Panc1 (cell line): Measurements from ENCODE around the gene ADIPOR2. TPM values are rescaled to one million over a fixed set of nuclear protein-coding genes. Genes with fewer than 3 reads are reported as not detected.

ENCODE experiments used
- ATAC-seq: fragments of 200-7000 bp; cut with Tn5 transposase; 2 replicates; pipeline ENCODE4 v1.9.1; 2020; ENCODE audit warnings: mild to moderate bottlenecking, moderate library complexity
- BruUV-seq: library from RNA; stranded (reverse); fragments of 400-500 nt; replicated peaks from 2 replicates; lab custom pipeline; 2021; lab: Mats Ljungman, UMichigan
- CTCF ChIA-PET: fragments of 300-600 bp; sonication (Branson Sonifier 250); formaldehyde crosslinking; loops from one replicate; lab custom pipeline; 2022; ENCODE audit warnings: antibody characterized with exemption; lab: Charles Lee
- POLR2A ChIA-PET: fragments of 300-600 bp; sonication (Branson Sonifier 250); formaldehyde crosslinking; loops from one replicate; lab custom pipeline; 2022; ENCODE audit warnings: antibody characterized with exemption; lab: Charles Lee
- DNase-seq: peaks from one replicate; pipeline ENCODE4 v3.0.0-alpha.2; 2010; ENCODE audit warnings: low read depth, low spot score
- H3K27ac ChIP-seq: 2 replicates; pipeline ENCODE4 v1.5.1; 2011; ENCODE audit warnings: mild to moderate bottlenecking, low read length, inconsistent platforms
- H3K27me3 ChIP-seq: fragments of 200-500 bp; sonication (Bioruptor generic); 2 replicates; pipeline ENCODE4 v1.6.0; 2014; ENCODE audit warnings: low read length, inconsistent platforms; ENCODE audit not compliant: control insufficient read depth, insufficient read depth
- H3K36me3 ChIP-seq: fragments of 200-500 bp; sonication (Bioruptor generic); 2 replicates; pipeline ENCODE4 v1.5.1; 2014; ENCODE audit warnings: inconsistent platforms, mild to moderate bottlenecking, low read length, moderate library complexity; ENCODE audit not compliant: control insufficient read depth, insufficient read depth
- H3K4me1 ChIP-seq: 2 replicates; pipeline ENCODE4 v1.5.1; 2011; ENCODE audit warnings: inconsistent platforms, mild to moderate bottlenecking, low read length, moderate library complexity; ENCODE audit not compliant: control insufficient read depth, insufficient read depth
- H3K4me3 ChIP-seq, 2 experiments: 2 replicates each; pipeline ENCODE4 v1.5.1; 2011 to 2012; ENCODE audit warnings: low read depth in 2 of 2, low read length in 2 of 2, mild to moderate bottlenecking in 2 of 2, inconsistent platforms in 1 of 2, moderate library complexity in 1 of 2
- H3K9me3 ChIP-seq: fragments of 200-500 bp; sonication (Bioruptor generic); 2 replicates; pipeline ENCODE4 v1.5.1; 2014; ENCODE audit warnings: low read depth, mild to moderate bottlenecking, inconsistent platforms, low read length, moderate library complexity; ENCODE audit not compliant: control insufficient read depth, insufficient read depth
- POLR2AphosphoS5 ChIP-seq: IDR thresholded peaks from 2 replicates; pipeline ENCODE4 v1.6.1; 2012; ENCODE audit warnings: mild to moderate bottlenecking, low read depth, low read length, moderate library complexity
- SIN3A ChIP-seq: IDR thresholded peaks from 2 replicates; pipeline ENCODE4 v1.6.1; 2012; ENCODE audit warnings: low read depth, mild to moderate bottlenecking, low read length, moderate library complexity, borderline replicate concordance; ENCODE audit not compliant: insufficient read depth
- TCF7L2 ChIP-seq: IDR thresholded peaks from 2 replicates; pipeline ENCODE4 v1.6.1; 2011; ENCODE audit warnings: mild to moderate bottlenecking, low read depth, low read length, inconsistent platforms
- in situ Hi-C: cut with HindIII; loops from 2 replicates; pipeline ENCODE4 v1.10.0; 2016; ENCODE audit warnings: low sequenced_read_pairs, low pct_unique_long_range_greater_than_20kb
- intact Hi-C: fragments of 100-400 bp; cut with micrococcal nuclease; formaldehyde crosslinking; loops from one replicate; pipeline ENCODE4 v1.10.0; 2022; ENCODE audit not compliant: unreplicated experiment
- total RNA-seq: library from RNA; stranded (reverse); gene quantifications from one replicate; pipeline ENCODE4 v1.2.1, GENCODE V29; 2021; ENCODE audit not compliant: unreplicated experiment
- TF ChIP-seq, protein P1 (sequence below), 2 experiments: IDR thresholded peaks; 2 replicates each; pipeline ENCODE4 v1.6.1; 2011 to 2012; ENCODE audit warnings: low read depth in 2 of 2, control low read depth in 1 of 2, low read length in 1 of 2, mild to moderate bottlenecking in 1 of 2, moderate library complexity in 1 of 2; ENCODE audit not compliant: insufficient read depth in 1 of 2
- TF ChIP-seq, protein P2 (sequence below): fragments of 450-650 bp; IDR thresholded peaks from 2 replicates; pipeline ENCODE4 v1.5.1; 2017; ENCODE audit warnings: mild to moderate bottlenecking

The ADIPOR2 gene
- total RNA-seq, 1 experiment from 2014 or later = 76.0 TPM

DNA sequence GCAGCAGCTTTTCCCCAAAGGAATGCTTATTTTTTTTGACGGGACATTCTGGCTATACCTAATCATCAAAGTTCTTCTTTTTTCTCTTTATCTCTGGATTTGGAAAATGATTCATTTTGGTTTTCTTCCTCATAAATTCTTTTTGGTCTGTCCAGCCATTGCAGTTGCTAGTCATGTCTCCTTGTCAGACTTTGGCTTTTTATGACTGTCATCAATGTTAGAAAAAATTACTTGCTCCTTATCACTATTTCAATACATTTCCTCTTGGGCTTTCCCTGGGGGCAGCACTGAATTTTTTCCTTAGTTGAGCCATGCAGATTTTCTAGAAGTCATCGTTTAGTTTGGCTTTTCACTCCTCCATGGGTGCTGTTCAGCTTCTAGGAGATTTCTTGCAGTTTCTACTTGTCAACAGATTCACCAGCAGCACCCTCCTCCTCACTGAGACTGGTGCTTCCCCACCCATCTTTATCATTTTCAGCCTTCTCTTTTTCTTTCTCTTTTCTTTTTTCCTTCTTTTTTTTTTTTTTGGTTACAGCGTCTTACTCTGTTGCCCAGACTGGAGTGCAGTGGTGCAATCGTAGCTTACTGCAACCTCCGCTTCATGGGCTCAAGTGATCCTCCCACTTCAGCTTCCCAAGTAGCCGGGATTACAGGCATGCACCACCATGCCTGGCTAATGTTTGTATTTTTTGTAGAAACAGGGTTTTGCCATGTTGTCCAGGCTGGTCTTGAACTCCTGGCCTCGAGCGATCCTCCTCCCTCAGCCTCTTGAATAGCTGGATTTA is 5.2 kb downstream of the ADIPOR2 start:
- TF ChIP-seq, protein P1, sequence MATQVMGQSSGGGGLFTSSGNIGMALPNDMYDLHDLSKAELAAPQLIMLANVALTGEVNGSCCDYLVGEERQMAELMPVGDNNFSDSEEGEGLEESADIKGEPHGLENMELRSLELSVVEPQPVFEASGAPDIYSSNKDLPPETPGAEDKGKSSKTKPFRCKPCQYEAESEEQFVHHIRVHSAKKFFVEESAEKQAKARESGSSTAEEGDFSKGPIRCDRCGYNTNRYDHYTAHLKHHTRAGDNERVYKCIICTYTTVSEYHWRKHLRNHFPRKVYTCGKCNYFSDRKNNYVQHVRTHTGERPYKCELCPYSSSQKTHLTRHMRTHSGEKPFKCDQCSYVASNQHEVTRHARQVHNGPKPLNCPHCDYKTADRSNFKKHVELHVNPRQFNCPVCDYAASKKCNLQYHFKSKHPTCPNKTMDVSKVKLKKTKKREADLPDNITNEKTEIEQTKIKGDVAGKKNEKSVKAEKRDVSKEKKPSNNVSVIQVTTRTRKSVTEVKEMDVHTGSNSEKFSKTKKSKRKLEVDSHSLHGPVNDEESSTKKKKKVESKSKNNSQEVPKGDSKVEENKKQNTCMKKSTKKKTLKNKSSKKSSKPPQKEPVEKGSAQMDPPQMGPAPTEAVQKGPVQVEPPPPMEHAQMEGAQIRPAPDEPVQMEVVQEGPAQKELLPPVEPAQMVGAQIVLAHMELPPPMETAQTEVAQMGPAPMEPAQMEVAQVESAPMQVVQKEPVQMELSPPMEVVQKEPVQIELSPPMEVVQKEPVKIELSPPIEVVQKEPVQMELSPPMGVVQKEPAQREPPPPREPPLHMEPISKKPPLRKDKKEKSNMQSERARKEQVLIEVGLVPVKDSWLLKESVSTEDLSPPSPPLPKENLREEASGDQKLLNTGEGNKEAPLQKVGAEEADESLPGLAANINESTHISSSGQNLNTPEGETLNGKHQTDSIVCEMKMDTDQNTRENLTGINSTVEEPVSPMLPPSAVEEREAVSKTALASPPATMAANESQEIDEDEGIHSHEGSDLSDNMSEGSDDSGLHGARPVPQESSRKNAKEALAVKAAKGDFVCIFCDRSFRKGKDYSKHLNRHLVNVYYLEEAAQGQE (IDR thresholded peaks at IDR 0.05; ENCODE audit: insufficient read depth in 1 of 2, low read depth in 2 of 2, low read length in 1 of 2) = no peak
- no peak for TF ChIP-seq TCF7L2
- TF ChIP-seq, protein P2, sequence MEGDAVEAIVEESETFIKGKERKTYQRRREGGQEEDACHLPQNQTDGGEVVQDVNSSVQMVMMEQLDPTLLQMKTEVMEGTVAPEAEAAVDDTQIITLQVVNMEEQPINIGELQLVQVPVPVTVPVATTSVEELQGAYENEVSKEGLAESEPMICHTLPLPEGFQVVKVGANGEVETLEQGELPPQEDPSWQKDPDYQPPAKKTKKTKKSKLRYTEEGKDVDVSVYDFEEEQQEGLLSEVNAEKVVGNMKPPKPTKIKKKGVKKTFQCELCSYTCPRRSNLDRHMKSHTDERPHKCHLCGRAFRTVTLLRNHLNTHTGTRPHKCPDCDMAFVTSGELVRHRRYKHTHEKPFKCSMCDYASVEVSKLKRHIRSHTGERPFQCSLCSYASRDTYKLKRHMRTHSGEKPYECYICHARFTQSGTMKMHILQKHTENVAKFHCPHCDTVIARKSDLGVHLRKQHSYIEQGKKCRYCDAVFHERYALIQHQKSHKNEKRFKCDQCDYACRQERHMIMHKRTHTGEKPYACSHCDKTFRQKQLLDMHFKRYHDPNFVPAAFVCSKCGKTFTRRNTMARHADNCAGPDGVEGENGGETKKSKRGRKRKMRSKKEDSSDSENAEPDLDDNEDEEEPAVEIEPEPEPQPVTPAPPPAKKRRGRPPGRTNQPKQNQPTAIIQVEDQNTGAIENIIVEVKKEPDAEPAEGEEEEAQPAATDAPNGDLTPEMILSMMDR = no peak
- no peak for TF ChIP-seq POLR2AphosphoS5
- no peak for TF ChIP-seq SIN3A

DNA sequence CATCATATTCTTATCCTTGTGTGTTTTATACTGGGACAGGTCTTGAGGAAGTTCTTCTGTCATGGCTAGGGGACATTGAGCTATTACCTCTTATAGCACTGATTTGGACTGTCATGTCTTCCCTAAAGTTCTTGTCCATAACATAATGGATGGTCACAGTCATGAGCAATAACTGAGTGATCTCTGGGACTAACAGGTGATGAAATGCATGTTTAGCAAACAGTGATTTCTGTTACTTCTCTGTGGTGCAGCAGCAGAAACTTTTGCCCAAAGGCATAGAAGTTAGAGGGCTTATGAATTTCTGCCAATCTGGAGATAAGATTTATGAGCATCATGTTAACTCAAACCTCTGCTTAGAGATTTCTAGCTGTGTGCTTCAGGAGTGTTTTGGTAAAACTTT is 5.9 kb downstream of the ADIPOR2 start:
- CTCF ChIA-PET = interaction anchor here (0.6 kb wide), 1 partner anchor 103 kb away, joined by 3 read pairs; no protein-coding TSS in a partner anchor
- Histone ChIP-seq H3K27ac (no peak overlapping the region), H3K27me3 (no peaks in the 10 kb centered on the region), H3K36me3 (no peaks in the 10 kb centered on the region; the same call in none of the 2 replicates), H3K4me3 (no peak overlapping the region), H3K9me3 (no peaks in the 10 kb centered on the region), H3K4me1 (peaks cover 18% of the 10 kb centered on the region; the same call in 1 of the 2 replicates)
- intact Hi-C loops = no loop called here
- DNase-seq = no peak
- no peak for ATAC-seq
- BruUV-seq = no TSS peak
- POLR2A ChIA-PET = no interaction called here
- TF ChIP-seq, protein P2 = no peak
- TF ChIP-seq POLR2AphosphoS5 (no peak), TCF7L2 (no peak), SIN3A (no peak)
- TF ChIP-seq, protein P1 (IDR thresholded peaks at IDR 0.05; ENCODE audit: insufficient read depth in 1 of 2, low read depth in 2 of 2, low read length in 1 of 2) = no peak
- in situ Hi-C loops = no loop called here

More for the DNA sequence above, 5.2 kb downstream of the ADIPOR2 start:
- Histone ChIP-seq H3K4me3 (no peak overlapping the region), H3K36me3 (peaks cover 5% of the 10 kb centered on the region), H3K4me1 (peaks cover 18% of the 10 kb centered on the region; the same call in 1 of the 2 replicates), H3K27ac (no peak overlapping the region), H3K27me3 (no peaks in the 10 kb centered on the region), H3K9me3 (no peaks in the 10 kb centered on the region)
- in situ Hi-C loops (no loop called here), intact Hi-C loops (no loop called here)
- no peak for ATAC-seq
- ChIA-PET CTCF (no interaction called here), POLR2A (no interaction called here)
- BruUV-seq = no TSS peak
- no peak for DNase-seq
